ENCODE data around the gene GOLGA6L26.
"Not testable (repeated sequence)": the region's sequence is repeated elsewhere in the genome, so short reads cannot be mapped to it uniquely, and the experiment has no call there.

Gene GOLGA6L26

GRCh38 chr15:23334096-23334495 lies at the start of gene GOLGA6L26:
Gene GOLGA6L26, minus strand, starts transcription at chr15:23334196. Its CDS starts 61 bp downstream, at chr15:23334135.
- not testable (repeated sequence) for DNase-seq

GRCh38 chr15:23381192-23381591 lies 47.2 kb upstream of the GOLGA6L26 start:
- DNase-seq = not testable (repeated sequence)

- not testable (repeated sequence) for DNase-seq
Observed at GRCh38 chr15:23380700-23381099, 46.7 kb upstream of the GOLGA6L26 start.

- not testable (repeated sequence) for DNase-seq
Observed at GRCh38 chr15:23378946-23379345, 45.0 kb upstream of the GOLGA6L26 start.

GRCh38 chr15:23374226-23374625 lies 40.2 kb upstream of the GOLGA6L26 start:
- DNase-seq = not testable (repeated sequence)

- not testable (repeated sequence) for DNase-seq
Observed at GRCh38 chr15:23372891-23373600, 39.0 kb upstream of the GOLGA6L26 start.

- DNase-seq = no peak
Observed at GRCh38 chr15:23372284-23372683, 38.3 kb upstream of the GOLGA6L26 start.

GRCh38 chr15:23371868-23372267 lies 37.9 kb upstream of the GOLGA6L26 start:
- not testable (repeated sequence) for DNase-seq

GRCh38 chr15:23371134-23371533 lies 37.1 kb upstream of the GOLGA6L26 start:
- DNase-seq = not testable (repeated sequence)

- DNase-seq = no peak
Observed at GRCh38 chr15:23370578-23370977, 36.6 kb upstream of the GOLGA6L26 start.

- not testable (repeated sequence) for DNase-seq
Observed at GRCh38 chr15:23364261-23364660, 30.3 kb upstream of the GOLGA6L26 start.

GRCh38 chr15:23362622-23363021 lies 28.6 kb upstream of the GOLGA6L26 start:
- not testable (repeated sequence) for DNase-seq

- DNase-seq = not testable (repeated sequence)
Observed at GRCh38 chr15:23354448-23354847, 20.5 kb upstream of the GOLGA6L26 start, which contains the start of gene GOLGA8S. Gene GOLGA8S, plus strand, starts transcription at chr15:23354748. Its CDS starts 62 bp downstream, at chr15:23354810.

GRCh38 chr15:23311233-23311632 lies 22.8 kb downstream of the GOLGA6L26 start:
- DNase-seq = not testable (repeated sequence)

GRCh38 chr15:23305921-23306320 lies 28.1 kb downstream of the GOLGA6L26 start:
- DNase-seq = not testable (repeated sequence)

GRCh38 chr15:23304805-23305204 lies 29.2 kb downstream of the GOLGA6L26 start:
- DNase-seq = not testable (repeated sequence)

- peak; percentile 10 for DNase-seq
Observed at GRCh38 chr15:23304267-23304666, 29.7 kb downstream of the GOLGA6L26 start.

- DNase-seq = peak; percentile 40
Observed at GRCh38 chr15:23303654-23304053, 30.3 kb downstream of the GOLGA6L26 start.

GRCh38 chr15:23303246-23303645 lies 30.8 kb downstream of the GOLGA6L26 start:
- DNase-seq = not testable (repeated sequence)
